NCI-H1930 (cell line): ENCODE results near the gene CXCL3.

Experiments
- DNase-seq, 2 experiments: peaks; one replicate each; lab custom pipeline; 2025; lab: John Stamatoyannopoulos, UW

CXCL3 gene

DNA sequence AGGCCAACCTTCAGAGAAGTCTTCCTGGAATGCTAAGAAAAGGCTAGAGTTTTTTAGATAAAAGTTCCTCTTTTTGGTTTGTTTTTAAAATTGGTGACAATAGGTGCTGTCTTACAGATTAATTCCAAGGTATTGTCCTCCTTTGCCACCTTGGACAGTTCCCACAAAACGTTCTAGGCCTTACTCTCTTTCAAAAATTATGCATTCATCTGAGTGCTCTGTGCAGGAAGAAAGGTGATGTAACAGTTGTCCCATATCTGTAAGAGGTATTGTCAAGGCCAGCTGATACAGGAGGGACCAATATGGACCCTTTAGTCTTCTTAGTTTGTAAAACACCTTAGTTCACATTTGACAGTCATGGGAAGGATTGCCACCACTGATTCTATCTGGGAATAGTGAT lies 24.2 kb downstream of the CXCL3 start:
- DNase-seq = no peak

DNA sequence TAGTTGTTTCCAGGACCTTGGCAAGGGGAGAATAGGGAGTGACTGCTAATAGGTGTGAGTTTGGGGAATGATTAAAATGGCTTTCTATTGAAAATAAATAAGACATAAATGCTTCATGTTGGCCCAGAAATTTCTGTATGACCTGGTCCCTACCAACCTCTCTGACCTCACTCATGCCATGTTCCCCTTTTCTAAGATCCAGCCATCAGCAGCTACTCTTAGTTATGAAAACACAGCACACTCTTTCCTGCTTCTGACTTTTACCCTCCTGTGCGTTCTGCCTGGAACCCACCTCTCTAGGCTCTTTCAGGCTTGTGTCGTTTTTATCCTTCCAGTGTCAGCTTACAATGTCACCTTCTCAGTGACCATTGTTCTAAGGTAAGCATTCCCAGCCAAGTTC lies 25.2 kb downstream of the CXCL3 start:
- no peak for DNase-seq

DNA sequence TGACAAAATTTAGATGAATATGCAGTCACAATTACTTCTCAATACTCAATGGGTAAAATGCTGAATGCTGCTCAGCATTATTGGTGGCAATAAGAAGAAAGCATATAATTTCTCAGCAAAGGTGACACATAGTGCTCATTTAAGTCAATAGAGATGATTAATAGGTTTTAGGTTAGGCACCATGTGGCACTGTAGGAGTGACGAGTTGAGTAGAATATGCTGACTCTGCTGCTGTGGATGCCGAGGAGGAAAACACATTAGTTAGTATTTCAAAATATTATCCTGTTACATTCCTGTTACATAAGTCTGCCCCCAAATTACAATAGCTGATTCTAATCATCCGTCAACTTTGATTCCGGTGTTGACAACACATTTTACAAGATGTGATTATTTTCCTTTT lies 26.4 kb downstream of the CXCL3 start:
- DNase-seq = no peak

DNA sequence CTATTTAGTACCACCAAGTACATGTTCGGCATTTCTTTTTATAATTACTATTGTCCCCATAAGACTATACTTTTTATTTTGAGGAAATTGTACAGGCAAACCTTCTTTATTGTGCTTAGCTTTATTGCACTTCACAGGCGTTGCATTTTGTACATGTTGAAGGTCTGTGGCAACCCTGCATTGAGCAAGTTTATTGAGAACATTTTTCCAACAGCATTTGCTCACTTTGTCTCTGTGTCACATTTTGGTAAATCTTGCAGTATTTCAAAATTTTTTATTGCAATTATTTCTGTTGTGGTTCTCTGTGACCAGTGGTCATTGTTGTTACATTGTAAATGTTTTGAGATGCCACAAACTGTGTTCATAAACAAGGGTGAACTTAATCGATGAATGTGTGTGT lies 29.2 kb downstream of the CXCL3 start:
- DNase-seq = no peak

DNA sequence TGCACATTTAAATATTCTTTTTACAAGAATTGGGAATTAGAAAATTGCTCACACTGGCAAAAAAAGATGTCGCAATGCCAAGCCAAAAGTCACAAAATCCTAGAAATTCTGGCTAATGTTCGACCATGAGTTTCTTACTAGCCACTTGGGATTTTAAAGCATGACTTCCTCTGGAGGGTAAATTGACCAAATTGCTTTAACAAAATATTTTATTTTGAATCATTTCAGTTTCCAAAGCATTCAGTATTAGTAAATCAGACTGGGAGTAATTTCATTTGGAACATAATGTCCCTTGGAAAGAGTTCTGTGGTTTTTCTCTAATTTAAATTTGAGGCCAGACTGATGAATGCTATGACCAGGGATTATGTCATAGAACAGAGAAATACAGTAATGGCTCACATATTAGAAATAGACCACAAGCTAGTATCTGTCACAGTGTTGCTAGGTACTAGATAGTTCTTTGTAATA lies 32.4 kb downstream of the CXCL3 start:
- DNase-seq = no peak

DNA sequence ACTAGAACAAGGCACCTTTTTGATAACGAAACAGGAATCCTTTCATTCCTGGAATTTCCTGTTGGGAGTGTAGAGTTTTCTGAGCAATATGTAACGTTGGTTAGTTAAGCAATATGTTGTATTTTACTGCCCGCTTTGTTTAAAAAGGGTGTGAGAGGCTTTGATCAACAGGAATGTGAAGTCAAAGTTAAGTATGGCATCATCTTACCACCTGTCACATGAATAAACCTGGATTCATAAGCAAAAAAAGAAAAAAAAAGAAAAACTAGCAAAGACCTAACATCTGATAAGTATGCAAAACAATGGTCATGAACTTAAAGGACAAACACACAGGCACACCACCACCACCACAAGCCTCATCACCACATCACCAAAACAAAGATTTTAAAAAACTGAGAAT lies 33.0 kb downstream of the CXCL3 start:
- DNase-seq = no peak

DNA sequence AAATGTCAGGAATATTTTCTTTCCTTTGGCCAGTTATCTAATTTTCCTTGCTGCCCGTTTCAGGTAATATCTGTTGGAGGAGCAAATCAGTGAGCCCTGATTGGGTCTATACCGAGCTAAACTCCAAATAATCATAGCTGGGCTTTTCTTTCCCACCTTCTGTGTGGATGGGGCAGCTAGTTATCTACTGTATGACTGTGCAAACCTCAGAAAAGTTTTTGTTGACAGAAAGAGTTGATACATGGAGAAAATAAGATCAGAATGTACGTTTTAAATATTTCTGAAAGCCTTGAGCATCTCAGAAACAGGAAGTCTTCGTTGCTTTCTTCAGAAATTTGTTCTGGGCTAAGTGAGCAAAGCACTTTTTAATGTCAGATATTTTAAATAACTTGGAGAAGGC lies 33.8 kb downstream of the CXCL3 start:
- DNase-seq = no peak

DNA sequence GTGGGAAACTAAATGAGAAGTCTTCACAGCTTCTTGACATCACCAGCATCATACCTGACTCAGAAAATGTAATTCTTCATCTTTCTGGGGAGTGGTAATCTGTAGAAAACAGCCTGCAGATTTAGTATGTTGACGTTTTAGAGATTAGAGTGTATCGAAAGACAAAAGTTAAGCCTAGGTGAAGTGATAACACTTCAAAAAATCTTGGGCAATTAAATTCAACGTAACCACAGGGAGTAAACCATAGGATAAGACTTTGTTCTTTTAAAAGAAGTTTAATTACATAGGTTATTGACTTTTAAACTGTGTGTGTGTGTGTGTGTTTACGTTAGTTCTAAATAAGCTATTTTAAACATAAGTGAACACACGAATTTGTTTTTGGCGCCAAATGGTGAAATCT lies 38.2 kb downstream of the CXCL3 start:
- no peak for DNase-seq

- no peak for DNase-seq
Observed at GRCh38 chr4:73998040-73999011, 40.2 kb downstream of the CXCL3 start, which contains the start of gene CXCL5. Gene CXCL5 (minus strand): TSS chr4:73998677. CDS start chr4:73998581, 96 bp downstream.

DNA sequence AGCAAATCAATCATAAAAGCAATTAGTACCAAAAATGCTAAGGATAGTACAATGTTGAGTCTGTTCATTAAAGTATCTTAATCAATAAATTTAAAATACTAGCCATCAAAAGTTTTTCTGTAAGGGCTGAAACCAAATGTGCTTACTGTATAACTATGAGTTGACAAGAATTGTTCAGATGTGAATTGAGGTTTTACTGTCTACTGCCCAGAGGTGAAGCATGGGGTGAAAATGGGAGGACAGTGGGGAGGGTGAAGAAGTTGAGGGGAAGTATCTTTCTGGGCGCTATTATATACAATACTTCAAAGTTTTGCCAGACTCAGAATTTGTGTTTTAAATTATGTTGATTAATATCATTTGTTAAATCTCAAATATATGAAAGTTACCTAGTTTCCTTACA lies 46.4 kb downstream of the CXCL3 start:
- DNase-seq = no peak

DNA sequence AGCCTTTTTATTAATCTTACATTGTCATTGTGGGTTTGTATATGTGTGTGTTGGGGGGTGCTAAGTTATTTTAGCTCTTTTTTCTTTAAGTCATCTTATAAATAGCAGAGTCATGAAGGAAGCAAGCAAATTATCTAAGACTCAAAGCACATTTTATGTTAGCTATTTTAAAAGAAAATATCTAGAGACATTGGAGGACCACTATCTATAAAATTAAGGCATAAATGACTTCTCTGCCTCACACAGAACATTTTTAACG lies 46.8 kb downstream of the CXCL3 start:
- no peak for DNase-seq

DNA sequence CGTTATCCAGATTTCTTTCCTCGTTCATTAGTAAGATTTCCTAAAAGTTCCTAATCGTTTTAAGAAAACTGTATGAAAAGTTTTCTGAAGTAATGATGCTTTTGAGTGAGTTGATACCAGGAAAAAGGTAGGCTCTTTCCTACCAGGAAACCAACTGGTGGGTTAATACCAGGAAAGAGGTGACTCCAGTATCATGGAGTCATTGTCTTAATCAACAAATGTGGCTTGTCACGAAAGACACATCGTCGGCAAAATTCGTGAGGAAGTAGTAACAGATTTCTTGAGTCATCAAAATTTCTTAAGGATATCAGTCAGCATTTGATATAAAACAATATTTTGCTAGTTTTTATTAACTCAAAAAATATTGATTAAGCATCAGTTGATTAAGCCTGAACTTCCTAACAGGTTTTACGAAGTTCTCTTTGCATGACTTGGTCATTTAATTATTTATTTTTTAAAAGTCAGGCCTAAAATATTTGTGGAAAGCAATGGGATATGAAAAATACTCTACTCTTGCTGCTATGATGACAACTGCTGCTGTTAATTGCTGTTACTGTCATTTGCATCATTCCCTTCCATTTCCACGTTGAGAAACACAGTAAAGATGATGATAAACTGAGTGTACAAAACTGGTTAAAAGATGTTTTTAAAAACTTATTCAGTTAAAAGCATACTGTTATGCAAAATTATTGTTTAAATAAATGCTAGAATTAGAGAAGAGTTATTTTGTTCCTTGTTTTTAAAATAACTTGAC lies 47.3 kb downstream of the CXCL3 start:
- DNase-seq = no peak

- DNase-seq = no peak
Observed at GRCh38 chr4:73989928-73990327, 48.6 kb downstream of the CXCL3 start.

DNA sequence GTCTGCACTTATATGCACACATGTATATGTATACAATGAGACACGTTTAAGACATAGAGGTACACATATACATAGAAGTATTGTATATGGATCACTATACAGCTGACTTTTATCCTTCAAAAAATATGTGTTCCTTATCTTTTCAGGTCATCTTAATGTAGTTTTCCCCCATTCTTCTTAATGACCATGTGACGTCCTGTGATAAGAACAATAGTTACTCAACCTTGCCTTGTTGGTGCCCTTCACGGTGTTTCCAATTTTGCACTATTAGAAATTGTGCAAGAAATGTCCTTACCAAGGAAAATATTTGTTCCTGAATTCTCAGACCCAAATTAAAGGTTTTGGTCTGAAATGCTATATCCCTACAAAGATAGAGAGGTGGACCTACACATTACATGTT lies 49.5 kb downstream of the CXCL3 start:
- DNase-seq = no peak

DNA sequence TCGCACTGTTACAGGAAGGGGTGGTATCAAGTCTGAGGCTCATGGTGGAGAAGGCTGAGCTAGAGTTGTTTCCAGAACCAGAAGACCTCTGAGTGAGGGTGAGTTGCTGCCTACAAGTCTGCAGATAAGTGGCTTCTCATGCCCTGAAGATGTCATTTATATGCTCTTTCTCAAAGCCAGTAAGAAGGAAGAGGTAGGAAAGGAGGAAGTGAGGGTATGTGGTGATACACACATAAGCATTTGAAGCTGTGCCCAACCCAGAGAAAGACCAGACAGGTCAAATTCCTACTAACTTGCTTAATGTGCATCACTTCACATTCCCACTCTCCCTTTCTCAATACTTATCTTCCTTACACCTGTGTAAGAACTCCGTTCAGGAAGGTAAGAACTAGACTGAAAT lies 50.4 kb downstream of the CXCL3 start, which contains the start of gene PPBP:
TSS of gene PPBP (minus strand) at position 130 of the 400 bp plus-strand sequence. CDS start at position 43, 87 bp downstream.
- no peak for DNase-seq
